Epithelial cell of proximal tubule (primary cell): ENCODE measurements around the gene CAPN9. TPM values are rescaled to one million over a fixed set of nuclear protein-coding genes. Genes with fewer than 3 reads are reported as not detected.

Source experiments
- DNase-seq: peaks from one replicate; pipeline ENCODE4 v3.0.0-alpha.2; 2011; ENCODE audit warnings: low read depth
- H3K4me3 ChIP-seq: 2 replicates; pipeline ENCODE4 v1.5.1; 2011; ENCODE audit warnings: low read depth, mild to moderate bottlenecking, low read length
- total RNA-seq: library from RNA; depleted of rRNA; stranded (reverse); fragments of >200 nt; gene quantifications from 2 replicates; pipeline ENCODE4 v1.2.3, GENCODE V29; 2015
- TF ChIP-seq, protein P1 (sequence below): conservative IDR thresholded peaks from 2 replicates; pipeline ENCODE4 v1.5.1; 2012; ENCODE audit warnings: low read depth, mild to moderate bottlenecking, low read length

Gene CAPN9
- total RNA-seq, 1 donor from 2014 or later, result not detected

DNA sequence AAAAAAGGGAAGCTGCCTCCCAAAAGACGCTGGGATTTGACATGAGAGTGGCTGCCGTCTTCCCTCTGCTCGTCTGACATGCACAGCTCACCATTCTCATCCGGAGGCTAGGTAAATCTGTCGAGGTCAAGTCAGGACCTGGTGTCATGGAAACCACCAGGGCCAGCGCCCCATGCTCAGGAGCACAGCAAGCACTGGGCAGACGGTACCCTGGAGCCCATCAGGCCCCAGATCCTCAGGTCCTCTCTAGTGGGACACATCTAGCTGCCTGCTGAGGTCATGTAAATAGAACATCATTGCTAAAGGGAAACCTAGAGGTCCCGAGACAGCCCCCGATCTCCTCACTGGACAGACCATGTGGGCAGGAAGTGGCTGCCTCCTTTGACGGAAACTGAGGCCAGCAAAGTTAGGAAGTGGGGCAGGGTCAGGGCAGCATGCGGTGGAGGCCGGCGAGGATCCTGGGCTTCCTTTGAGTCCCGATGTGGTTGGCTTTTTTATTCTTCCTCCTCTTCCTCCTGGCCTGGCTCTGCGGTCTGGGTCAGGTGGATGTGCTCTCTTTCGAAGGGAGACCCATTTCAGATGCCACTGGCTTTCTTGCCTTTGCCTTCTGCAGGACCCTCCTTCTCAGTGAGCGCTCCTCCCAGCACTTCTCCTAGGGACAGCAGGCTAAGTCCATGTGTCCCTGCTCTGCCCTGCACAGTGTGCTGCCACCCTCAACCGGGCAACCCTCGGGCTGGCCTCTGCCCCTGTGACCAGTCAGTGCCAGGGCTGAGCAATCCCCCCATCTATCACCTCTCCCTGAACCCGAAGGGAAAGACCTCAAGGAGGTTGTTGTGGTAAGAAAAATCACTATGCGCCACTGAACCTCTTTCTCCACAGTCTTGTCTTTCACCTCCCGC, 39.2 kb upstream of the CAPN9 start:
- TF ChIP-seq, protein P1, sequence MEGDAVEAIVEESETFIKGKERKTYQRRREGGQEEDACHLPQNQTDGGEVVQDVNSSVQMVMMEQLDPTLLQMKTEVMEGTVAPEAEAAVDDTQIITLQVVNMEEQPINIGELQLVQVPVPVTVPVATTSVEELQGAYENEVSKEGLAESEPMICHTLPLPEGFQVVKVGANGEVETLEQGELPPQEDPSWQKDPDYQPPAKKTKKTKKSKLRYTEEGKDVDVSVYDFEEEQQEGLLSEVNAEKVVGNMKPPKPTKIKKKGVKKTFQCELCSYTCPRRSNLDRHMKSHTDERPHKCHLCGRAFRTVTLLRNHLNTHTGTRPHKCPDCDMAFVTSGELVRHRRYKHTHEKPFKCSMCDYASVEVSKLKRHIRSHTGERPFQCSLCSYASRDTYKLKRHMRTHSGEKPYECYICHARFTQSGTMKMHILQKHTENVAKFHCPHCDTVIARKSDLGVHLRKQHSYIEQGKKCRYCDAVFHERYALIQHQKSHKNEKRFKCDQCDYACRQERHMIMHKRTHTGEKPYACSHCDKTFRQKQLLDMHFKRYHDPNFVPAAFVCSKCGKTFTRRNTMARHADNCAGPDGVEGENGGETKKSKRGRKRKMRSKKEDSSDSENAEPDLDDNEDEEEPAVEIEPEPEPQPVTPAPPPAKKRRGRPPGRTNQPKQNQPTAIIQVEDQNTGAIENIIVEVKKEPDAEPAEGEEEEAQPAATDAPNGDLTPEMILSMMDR, result no peak
- H3K4me3 ChIP-seq, result no peak overlapping the region
- no peak for DNase-seq

DNA sequence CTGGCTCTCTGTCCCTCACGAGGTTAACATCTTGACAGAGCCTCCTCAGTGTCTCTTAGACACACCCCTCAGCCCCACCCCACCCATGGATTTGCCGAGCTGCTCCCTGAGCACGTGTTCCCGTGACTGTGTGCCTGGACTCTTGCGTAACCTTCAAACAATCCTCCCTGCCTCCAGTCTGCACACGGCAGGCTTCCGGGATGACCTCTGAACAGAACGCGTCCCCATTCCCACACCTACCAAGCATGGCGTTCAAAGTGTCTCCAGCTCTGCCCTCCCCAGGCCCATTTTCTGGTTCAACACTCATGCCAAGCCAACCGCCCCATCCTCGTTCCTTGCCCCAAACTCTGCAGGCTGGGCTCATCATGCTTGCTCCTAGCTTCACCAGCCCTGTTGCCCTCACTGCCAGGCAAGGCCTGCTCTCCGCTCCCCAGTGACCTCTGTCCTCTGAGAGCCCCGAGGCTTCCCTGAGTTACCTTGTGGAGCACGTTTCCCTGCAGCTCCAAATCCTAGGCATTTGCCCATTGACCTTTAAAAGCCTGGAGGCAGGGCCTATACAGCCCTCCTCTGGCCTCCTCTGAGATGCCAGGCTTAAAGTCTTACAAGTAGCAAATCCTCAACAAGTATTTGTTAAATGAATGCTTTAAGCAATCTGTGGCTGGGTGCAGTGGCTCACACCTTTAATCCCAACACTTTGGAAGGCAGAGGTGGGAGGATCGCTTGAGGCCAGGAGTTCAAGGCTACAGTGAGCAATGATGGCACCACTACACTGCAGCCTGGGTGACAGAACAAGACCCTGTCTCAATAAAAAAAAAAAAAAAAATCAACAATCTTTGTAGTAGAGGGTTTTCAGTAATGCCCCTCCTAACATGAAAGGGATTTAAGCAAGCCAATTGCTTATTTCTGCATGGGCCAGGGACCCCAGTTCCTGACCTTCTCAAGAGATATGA, 38.3 kb upstream of the CAPN9 start:
- TF ChIP-seq, protein P1, result no peak
- DNase-seq, result peak; percentile 44
- no peak overlapping the region for H3K4me3 ChIP-seq

DNA sequence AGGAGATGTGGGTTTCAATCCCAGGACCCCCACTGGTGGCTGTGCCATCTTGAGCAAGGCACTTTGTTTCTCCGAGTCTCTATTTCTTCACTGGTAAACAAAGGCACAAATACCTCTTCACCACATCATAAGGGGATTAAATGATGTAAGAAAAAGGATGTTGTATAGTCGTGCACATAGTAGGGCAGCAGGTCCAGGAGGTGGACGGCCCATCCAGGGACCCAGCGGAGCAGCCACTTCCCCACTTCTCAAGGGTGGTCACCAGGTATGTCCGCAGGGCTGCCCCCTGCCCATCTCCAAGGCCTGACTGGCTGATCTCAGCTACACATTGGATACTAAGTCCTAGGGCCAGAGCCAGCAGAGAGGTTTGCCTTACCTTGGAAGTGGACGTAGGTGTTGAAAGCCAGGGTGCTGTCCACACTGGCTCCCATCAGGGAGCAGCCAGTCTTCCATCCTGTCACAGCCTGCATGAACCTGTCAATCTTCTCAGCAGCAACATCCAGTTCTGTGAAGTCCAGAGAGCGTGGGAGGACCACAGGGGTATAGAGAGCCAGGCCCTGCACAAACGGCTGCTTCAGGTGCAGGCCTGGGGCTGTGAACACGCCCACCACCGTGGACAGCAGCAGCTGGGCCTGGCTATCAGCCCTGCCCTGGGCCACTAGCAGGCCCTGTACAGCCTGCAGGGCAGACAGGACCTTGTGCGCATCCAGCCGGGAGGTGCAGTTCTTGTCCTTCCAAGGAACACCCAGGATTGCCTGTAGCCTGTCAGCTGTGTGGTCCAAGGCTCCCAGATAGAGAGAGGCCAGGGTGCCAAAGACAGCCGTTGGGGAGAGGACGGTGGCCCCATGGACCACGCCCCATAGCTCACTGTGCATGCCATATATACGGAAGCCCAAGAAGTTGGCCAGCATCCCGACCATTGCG, 37.3 kb upstream of the CAPN9 start:
- H3K4me3 ChIP-seq, result no peak overlapping the region
- TF ChIP-seq, protein P1, result no peak
- DNase-seq, result no peak

DNA sequence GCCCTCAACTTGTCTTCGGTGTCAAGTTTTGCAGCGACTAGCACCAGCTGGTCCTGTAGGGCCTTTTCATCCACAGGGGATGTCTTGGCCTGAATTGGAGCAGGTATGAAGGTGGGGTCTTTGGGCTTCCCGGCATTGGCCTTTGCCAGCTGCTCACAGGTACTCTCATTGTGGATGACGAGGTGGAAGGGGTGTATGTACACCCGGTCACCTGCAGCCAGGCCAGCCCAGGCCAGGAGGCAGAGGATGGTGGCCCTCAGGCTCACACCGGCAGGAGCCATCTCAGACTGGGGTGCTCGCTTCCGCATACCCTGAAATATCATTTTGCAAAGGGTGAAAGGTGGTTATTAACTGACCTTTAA, 36.7 kb upstream of the CAPN9 start:
- no peak for DNase-seq
- TF ChIP-seq, protein P1, result no peak
- no peak overlapping the region for H3K4me3 ChIP-seq

DNA sequence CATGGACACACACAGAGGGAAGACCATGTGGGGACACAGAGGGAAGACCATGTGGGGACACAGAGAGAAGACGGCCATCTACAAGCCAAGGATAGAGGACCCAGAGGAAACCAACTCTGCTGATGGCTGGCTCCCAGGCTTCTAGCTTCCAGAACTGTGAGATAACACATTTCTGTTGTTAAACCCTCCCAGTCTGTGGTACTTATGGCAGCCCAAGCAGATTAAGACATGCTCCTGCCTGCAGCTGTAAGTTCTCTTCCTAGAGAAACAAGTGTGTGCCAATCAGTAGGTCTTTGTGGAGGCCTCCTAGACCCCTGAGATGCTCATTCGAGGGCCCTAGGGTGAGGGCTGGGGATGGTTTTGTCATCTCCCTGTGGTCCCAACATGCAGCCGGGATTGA, 35.9 kb upstream of the CAPN9 start:
- TF ChIP-seq, protein P1, result no peak
- H3K4me3 ChIP-seq, result no peak overlapping the region
- DNase-seq, result no peak

DNA sequence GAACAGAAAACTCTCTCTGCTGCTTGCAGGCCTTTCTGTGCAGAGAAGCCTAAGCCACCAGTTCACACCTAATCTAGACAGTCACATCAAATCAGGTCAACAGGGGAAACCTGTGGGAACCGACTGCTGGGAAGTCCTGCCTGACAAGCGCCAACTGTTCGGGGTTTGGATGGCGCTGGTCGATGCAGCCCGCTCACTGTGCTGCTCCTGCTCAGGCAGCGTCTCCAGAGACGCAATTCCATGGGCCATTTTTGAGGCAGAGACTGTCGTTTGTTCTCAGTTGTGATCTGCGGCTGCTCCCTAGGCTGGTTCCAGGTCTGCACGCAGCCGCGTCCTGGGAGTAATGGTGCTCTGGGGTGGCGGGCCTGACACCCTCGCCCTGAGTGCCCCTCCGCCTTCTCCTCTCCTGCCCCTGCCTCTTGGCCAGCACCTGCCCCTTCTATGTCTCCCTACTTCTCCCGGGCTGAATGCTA, 34.7 kb upstream of the CAPN9 start:
- DNase-seq, result no peak
- H3K4me3 ChIP-seq, result no peak overlapping the region
- TF ChIP-seq, protein P1, result no peak
